ENCODE measurements around the gene ARHGAP1. TPM values are rescaled to one million over a fixed set of nuclear protein-coding genes. Genes with fewer than 3 reads are reported as not detected.

ARHGAP1 gene
- polyA plus RNA-seq, 1 experiment = 40.9 TPM

DNA sequence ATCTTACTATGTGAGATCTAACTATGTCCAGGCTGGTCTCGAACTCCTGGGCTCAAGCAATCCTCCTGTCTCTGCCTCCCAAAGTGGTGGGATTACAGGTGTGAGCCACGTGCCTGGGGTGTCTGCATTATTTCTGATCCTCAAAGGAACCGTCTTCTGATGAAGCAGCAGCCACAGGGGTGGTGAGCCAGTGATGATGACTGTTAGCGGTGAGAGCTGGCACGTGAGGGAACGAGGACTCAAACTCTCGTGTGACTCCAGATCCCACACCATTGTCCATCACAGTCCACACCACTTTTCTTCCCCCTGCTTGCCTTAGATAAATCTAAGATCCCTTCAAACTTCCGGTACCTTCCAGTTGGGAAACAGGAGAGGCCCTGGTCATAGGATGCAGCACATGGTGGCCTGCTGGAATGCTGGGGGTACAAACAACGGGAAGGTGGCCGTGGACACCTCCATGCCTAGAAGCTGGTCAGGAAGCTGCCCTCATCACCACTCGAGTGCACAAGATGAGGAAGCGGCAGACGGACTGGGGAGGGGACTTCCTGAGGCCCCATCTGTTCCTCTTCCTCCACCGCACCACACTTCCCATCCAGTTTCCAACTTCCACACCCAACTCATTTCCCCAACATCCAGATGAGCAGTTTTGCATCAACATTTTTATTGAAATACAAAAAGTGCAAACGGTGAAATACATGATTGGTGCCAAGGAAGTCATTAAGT, 23.8 kb downstream of the ARHGAP1 start:
- CTCF ChIA-PET = interaction anchor here (1.7 kb wide), 1 partner anchor 7 kb away, joined by 9 read pairs; no protein-coding TSS in a partner anchor
- Histone ChIP-seq H3K36me3 (ENCODE audit: control insufficient read depth, insufficient read depth, low read length) (peaks cover 37% of the 10 kb centered on the region), H3K27me3 (ENCODE audit: control insufficient read depth, insufficient read depth, low read length) (no peaks in the 10 kb centered on the region), H3K4me3 (ENCODE audit: low read depth, low read length) (no peak overlapping the region)
- TF ChIP-seq, protein P1, sequence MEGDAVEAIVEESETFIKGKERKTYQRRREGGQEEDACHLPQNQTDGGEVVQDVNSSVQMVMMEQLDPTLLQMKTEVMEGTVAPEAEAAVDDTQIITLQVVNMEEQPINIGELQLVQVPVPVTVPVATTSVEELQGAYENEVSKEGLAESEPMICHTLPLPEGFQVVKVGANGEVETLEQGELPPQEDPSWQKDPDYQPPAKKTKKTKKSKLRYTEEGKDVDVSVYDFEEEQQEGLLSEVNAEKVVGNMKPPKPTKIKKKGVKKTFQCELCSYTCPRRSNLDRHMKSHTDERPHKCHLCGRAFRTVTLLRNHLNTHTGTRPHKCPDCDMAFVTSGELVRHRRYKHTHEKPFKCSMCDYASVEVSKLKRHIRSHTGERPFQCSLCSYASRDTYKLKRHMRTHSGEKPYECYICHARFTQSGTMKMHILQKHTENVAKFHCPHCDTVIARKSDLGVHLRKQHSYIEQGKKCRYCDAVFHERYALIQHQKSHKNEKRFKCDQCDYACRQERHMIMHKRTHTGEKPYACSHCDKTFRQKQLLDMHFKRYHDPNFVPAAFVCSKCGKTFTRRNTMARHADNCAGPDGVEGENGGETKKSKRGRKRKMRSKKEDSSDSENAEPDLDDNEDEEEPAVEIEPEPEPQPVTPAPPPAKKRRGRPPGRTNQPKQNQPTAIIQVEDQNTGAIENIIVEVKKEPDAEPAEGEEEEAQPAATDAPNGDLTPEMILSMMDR (IDR thresholded peaks at IDR 0.05; ENCODE audit: insufficient read depth, low read depth, low read length) = no peak
- POLR2A ChIA-PET = no interaction called here
- DNase-seq (ENCODE audit: low read depth) = no peak

DNA sequence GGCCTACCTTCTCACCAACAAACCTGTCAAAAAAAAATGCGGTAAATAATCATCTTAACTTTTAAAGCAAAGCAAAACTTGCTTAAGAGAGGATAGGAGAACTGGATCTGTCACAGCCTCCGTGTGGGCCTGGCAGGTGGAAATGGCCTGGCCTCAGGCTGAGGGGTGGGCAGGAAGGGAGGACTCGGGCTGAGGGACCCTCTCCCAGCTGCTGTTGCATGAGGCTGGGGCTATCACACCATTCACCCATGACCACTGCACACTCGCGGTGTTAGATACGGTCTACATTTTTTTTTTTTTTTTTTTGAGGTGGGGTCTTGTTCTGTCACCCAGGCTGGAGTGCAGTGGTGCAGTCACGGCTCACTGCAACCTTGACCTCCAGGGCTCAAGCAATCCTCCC, 24.5 kb downstream of the ARHGAP1 start:
- H3K36me3 ChIP-seq (ENCODE audit: control insufficient read depth, insufficient read depth, low read length) = peaks cover 34% of the 10 kb centered on the region
- ChIA-PET CTCF (interaction anchor here (0.6 to 2.1 kb wide), 5 partner anchors 8 to 59 kb away, joined by 4 to 9 read pairs (median 4); partner anchors contain the start of genes ATG13 and HARBI1), POLR2A (no interaction called here)
- DNase-seq (ENCODE audit: low read depth) = no peak
- no peaks in the 10 kb centered on the region for H3K27me3 ChIP-seq (ENCODE audit: control insufficient read depth, insufficient read depth, low read length)
- H3K4me3 ChIP-seq (ENCODE audit: low read depth, low read length) = no peak overlapping the region
- TF ChIP-seq, protein P1 (IDR thresholded peaks at IDR 0.05; ENCODE audit: insufficient read depth, low read depth, low read length) = no peak

DNA sequence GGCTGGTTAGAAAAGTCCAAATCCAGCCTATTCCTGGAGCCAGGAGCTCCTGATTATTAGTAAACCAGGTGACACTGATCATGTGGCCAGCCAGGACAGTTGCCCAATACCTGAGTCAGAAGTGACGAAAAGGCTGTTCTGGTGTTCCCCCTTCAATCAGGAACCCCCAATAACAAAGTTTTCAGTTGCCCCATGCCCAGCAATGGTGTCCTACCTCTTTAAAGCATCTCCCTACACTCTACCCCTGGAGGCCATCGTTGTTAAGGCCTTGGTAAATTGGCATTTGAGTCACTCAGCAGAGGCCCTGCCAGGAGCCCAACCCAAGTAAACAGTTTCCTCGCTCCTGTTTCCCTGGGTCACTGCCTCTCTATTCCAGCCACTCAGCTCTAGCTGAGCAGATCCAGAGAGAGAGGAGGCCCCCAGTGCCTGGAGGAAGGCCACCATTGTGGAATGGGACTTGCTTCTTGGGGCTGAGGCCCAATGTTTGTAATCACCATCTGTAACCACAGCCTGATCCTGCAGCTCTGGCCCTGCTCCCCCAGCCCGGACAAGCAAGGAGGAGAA, 25.0 kb downstream of the ARHGAP1 start:
- H3K27me3 ChIP-seq (ENCODE audit: control insufficient read depth, insufficient read depth, low read length) = no peaks in the 10 kb centered on the region
- peak; percentile 26 for DNase-seq (ENCODE audit: low read depth)
- POLR2A ChIA-PET = no interaction called here
- CTCF ChIA-PET = interaction anchor here (0.6 to 2.1 kb wide), 6 partner anchors 9 to 58 kb away, joined by 4 to 9 read pairs (median 4); partner anchors contain the start of genes ATG13 and HARBI1
- TF ChIP-seq, protein P1 (IDR thresholded peaks at IDR 0.05; ENCODE audit: insufficient read depth, low read depth, low read length) = peak; percentile 11; the same call in 1 of the 2 replicates
- H3K36me3 ChIP-seq (ENCODE audit: control insufficient read depth, insufficient read depth, low read length) = peaks cover 29% of the 10 kb centered on the region
- no peak overlapping the region for H3K4me3 ChIP-seq (ENCODE audit: low read depth, low read length)

DNA sequence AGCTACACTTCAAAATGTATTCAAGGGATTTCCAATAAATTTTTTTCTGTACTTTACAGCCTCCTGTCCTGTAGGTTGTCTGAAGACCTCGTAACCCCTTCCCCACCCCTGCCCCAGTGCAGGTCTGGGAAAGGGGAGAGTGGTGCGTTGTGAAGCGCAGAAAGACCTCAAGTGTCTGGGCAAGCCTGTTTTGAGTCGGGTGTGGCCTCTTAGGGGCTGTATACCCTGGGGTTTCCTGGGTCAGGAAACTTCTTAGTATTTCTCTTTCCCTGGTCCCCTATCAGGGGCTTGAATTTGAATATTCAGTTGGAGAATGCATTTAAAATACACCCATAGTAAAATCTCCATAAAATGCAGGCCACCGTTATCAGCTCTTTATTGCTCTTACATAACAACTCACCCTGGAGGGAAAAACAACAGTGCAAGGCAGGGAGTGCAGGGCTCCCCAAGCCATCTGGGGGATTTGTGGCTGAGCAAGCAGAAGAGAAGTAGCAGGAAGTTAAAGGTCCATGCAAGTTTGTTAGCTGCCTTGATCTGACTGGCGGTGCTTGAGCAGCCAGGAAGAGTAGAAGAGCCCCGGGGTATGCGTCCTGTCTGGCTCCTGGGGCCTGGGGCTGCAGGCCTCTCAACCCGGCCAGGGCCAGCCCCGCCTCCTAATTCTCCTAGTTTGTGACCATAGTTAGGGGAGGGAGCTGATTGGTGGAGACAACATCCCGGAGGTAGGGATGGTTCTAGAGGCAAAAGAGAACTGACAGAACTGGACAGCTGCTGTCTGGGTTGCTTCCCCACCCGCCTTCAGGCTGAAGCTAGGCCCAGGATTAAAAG, 25.7 kb downstream of the ARHGAP1 start:
- CTCF ChIA-PET = interaction anchor here (0.9 to 2.1 kb wide), 6 partner anchors 8 to 44 kb away, joined by 3 to 9 read pairs (median 4); no protein-coding TSS in a partner anchor
- Histone ChIP-seq H3K27me3 (ENCODE audit: control insufficient read depth, insufficient read depth, low read length) (no peaks in the 10 kb centered on the region), H3K4me3 (ENCODE audit: low read depth, low read length) (no peak overlapping the region), H3K36me3 (ENCODE audit: control insufficient read depth, insufficient read depth, low read length) (peaks cover 33% of the 10 kb centered on the region)
- TF ChIP-seq, protein P1 (IDR thresholded peaks at IDR 0.05; ENCODE audit: insufficient read depth, low read depth, low read length) = no peak
- POLR2A ChIA-PET = no interaction called here
- no peak for DNase-seq (ENCODE audit: low read depth)

Measured in BJ (cell line).